Measurements from ENCODE around the gene SMG7.
"Not testable (repeated sequence)": the region's sequence is repeated elsewhere in the genome, so short reads cannot be mapped to it uniquely, and the experiment has no call there.

The SMG7 gene
- total RNA-seq = 37.5 to 49.4 (median 43.5) reads per million in 4 experiments

GRCh38 chr1:183472488-183473216, at the start of gene SMG7:
TSS of gene SMG7 (plus strand) at chr1:183472499. CDS start at chr1:183472621, 122 bp downstream.
- peak; percentile 52 for DNase-seq

- DNase-seq = no peak
Measured at GRCh38 chr1:183423541-183423940, 48.8 kb upstream of the SMG7 start.

- no peak for DNase-seq
Measured at GRCh38 chr1:183424691-183425090, 47.6 kb upstream of the SMG7 start.

GRCh38 chr1:183427591-183427990, 44.7 kb upstream of the SMG7 start:
- not testable (repeated sequence) for DNase-seq

GRCh38 chr1:183431840-183432547, 40.3 kb upstream of the SMG7 start:
- DNase-seq = no peak

- DNase-seq = no peak
Measured at GRCh38 chr1:183432548-183432875, 39.8 kb upstream of the SMG7 start.

- DNase-seq = no peak
Measured at GRCh38 chr1:183433703-183434102, 38.6 kb upstream of the SMG7 start.

GRCh38 chr1:183435497-183435896, 36.8 kb upstream of the SMG7 start:
- DNase-seq = no peak

GRCh38 chr1:183438060-183438459, 34.2 kb upstream of the SMG7 start:
- no peak for DNase-seq

GRCh38 chr1:183443011-183443410, 29.3 kb upstream of the SMG7 start:
- no peak for DNase-seq

- no peak for DNase-seq
Measured at GRCh38 chr1:183443466-183443865, 28.8 kb upstream of the SMG7 start.

GRCh38 chr1:183444243-183444642, 28.1 kb upstream of the SMG7 start:
- no peak for DNase-seq

- DNase-seq = no peak
Measured at GRCh38 chr1:183449223-183449770, 23.0 kb upstream of the SMG7 start.

- no peak for DNase-seq
Measured at GRCh38 chr1:183450093-183450492, 22.2 kb upstream of the SMG7 start.

GRCh38 chr1:183454377-183454776, 17.9 kb upstream of the SMG7 start:
- no peak for DNase-seq

- no peak for DNase-seq
Measured at GRCh38 chr1:183456826-183457225, 15.5 kb upstream of the SMG7 start.

GRCh38 chr1:183457449-183457848, 14.8 kb upstream of the SMG7 start:
- DNase-seq = no peak

GRCh38 chr1:183460596-183460995, 11.7 kb upstream of the SMG7 start:
- no peak for DNase-seq

- no peak for DNase-seq
Measured at GRCh38 chr1:183461350-183461749, 10.9 kb upstream of the SMG7 start.

- DNase-seq = no peak
Measured at GRCh38 chr1:183463566-183463965, 8.7 kb upstream of the SMG7 start.

- DNase-seq = no peak
Measured at GRCh38 chr1:183466781-183467180, 5.5 kb upstream of the SMG7 start.

- DNase-seq = no peak
Measured at GRCh38 chr1:183467687-183468086, 4.6 kb upstream of the SMG7 start.

GRCh38 chr1:183470147-183470960, 1.9 kb upstream of the SMG7 start:
- DNase-seq = peak; percentile 85

All from effector CD8-positive, alpha-beta T cell (primary cell).